Endodermal cell (in vitro differentiated cells): ENCODE measurements around the gene MRPS12. TPM values are rescaled to one million over a fixed set of nuclear protein-coding genes. Genes with fewer than 3 reads are reported as not detected.
"Not testable (repeated sequence)": the region's sequence is repeated elsewhere in the genome, so short reads cannot be mapped to it uniquely, and the experiment has no call there.

Experiments
- DNase-seq: peaks from one replicate; pipeline ENCODE4 v3.0.0-alpha.2; 2017
- H3K27ac ChIP-seq: 2 replicates; pipeline ENCODE4 v1.5.1; 2013; ENCODE audit warnings: mild to moderate bottlenecking, low read depth, low read length, moderate library complexity
- H3K27me3 ChIP-seq: 2 replicates; pipeline ENCODE4 v1.6.1; 2013; ENCODE audit warnings: mild to moderate bottlenecking, low read length, moderate library complexity; ENCODE audit not compliant: insufficient read depth, control insufficient read depth, poor library complexity, severe bottlenecking
- H3K36me3 ChIP-seq: 2 replicates; pipeline ENCODE4 v1.7.0; 2013; ENCODE audit warnings: mild to moderate bottlenecking, low read length, moderate library complexity; ENCODE audit not compliant: control insufficient read depth, insufficient read depth
- H3K4me1 ChIP-seq: one replicate; pipeline ENCODE4 v1.7.0; 2013; ENCODE audit warnings: low read length; ENCODE audit not compliant: control insufficient read depth, insufficient read depth
- H3K4me3 ChIP-seq: 2 replicates; pipeline ENCODE4 v1.5.1; 2013; ENCODE audit warnings: mild to moderate bottlenecking, low read length, moderate library complexity
- H3K9ac ChIP-seq: 2 replicates; pipeline ENCODE4 v1.6.1; 2013; ENCODE audit warnings: mild to moderate bottlenecking, low read length, moderate library complexity; ENCODE audit not compliant: poor library complexity, severe bottlenecking; ENCODE audit errors: extremely low read depth
- H3K9me3 ChIP-seq: 2 replicates; pipeline ENCODE4 v1.6.1; 2013; ENCODE audit warnings: mild to moderate bottlenecking, low read length, moderate library complexity; ENCODE audit not compliant: control insufficient read depth
- H3K27ac Mint-ChIP-seq: 2 replicates; pipeline ENCODE4 v1.8.0; 2020; ENCODE audit warnings: mixed read lengths
- H3K27me3 Mint-ChIP-seq: 2 replicates; pipeline ENCODE4 v1.8.0; 2021; ENCODE audit warnings: mild to moderate bottlenecking, mixed read lengths; ENCODE audit not compliant: insufficient read depth
- H3K36me3 Mint-ChIP-seq: 2 replicates; pipeline ENCODE4 v1.8.0; 2020; ENCODE audit warnings: low read depth, mixed read lengths
- H3K4me1 Mint-ChIP-seq: 2 replicates; pipeline ENCODE4 v1.8.0; 2020; ENCODE audit warnings: mixed read lengths
- H3K4me3 Mint-ChIP-seq: 2 replicates; pipeline ENCODE4 v1.8.0; 2020; ENCODE audit warnings: mild to moderate bottlenecking, moderate library complexity, mixed read lengths
- H3K9me3 Mint-ChIP-seq: 2 replicates; pipeline ENCODE4 v1.8.0; 2020; ENCODE audit warnings: mild to moderate bottlenecking, mixed read lengths
- CTCF ChIP-seq: fragments of 200-600 bp; sonication (generic); conservative IDR thresholded peaks from 2 replicates; pipeline ENCODE4 v1.5.0; 2021; ENCODE audit warnings: antibody characterized with exemption, mild to moderate bottlenecking
- WGBS, 2 experiments: methylation state at CpG; one replicate each; pipeline versions ENCODE4 v1.1.5 to v1.1.7; 2013; ENCODE audit warnings: missing lambda C conversion rate in 2 of 2, mixed read lengths in 1 of 2; ENCODE audit not compliant: insufficient coverage in 1 of 2, insufficient read length in 1 of 2; 5-methylcytosine and 5-hydroxymethylcytosine counted together
- long read RNA-seq, 4 experiments: library from polyadenylated mRNA in 2 of 4; library from RNA in 1 of 4; library from capped mRNA in 1 of 4; stranded (forward) in 3 of 4; unstranded in 1 of 4; transcript quantifications; one replicate each; pipeline ENCODE4 v2.0.0, GENCODE V29; 2020 to 2021; ENCODE audit warnings: inconsistent platforms in 1 of 4
- polyA plus RNA-seq, 2 experiments: library from polyadenylated mRNA; stranded (reverse); fragments of 50-300 nt; gene quantifications; one replicate each; pipeline ENCODE4 v1.2.3, GENCODE V29; 2013
- total RNA-seq, 2 donors: library from RNA; stranded (reverse); fragmentation: NEBNext Ultra II Directional in 1 of 2; extraction: Animal tissue kit (Norgen Biotek cat#: 25700) in 1 of 2; gene quantifications; 2 replicates in 1 of 2; 3 replicates in 1 of 2; pipeline ENCODE4 v1.2.1, GENCODE V29; 2021

The MRPS12 gene
- 10 to 100 TPM; 37.5 to 38.3 TPM for total RNA-seq
- 28.6 TPM for polyA plus RNA-seq (2013, experiment 1 of 2)
- 30.0 TPM for polyA plus RNA-seq (2013, experiment 2 of 2)
- long read RNA-seq, experiment 1, transcript MRPS12-203 (2 exons, 1,220 nt) = minor isoform, 9 of 38 reads
- long read RNA-seq, experiment 1, transcript MRPS12-201 (3 exons, 1,207 nt) = minor isoform, 5 of 38 reads
- long read RNA-seq, experiment 1, transcript MRPS12-202 (3 exons, 929 nt) = major isoform, 11 of 38 reads
- long read RNA-seq, experiment 1, partial matches to known transcripts = 7 of 38 reads
- long read RNA-seq, experiment 1, other reads (novel, unspliced or antisense) = 6 of 38 reads
- long read RNA-seq, experiment 2, transcript MRPS12-202 (3 exons, 929 nt) = minor isoform, 5 of 31 reads
- long read RNA-seq, experiment 2, transcript MRPS12-201 (3 exons, 1,207 nt) = major isoform, 19 of 31 reads
- long read RNA-seq, experiment 2, partial matches to known transcripts = 1 of 31 reads
- long read RNA-seq, experiment 2, other reads (novel, unspliced or antisense) = 1 of 31 reads
- long read RNA-seq, experiment 3, transcript MRPS12-202 (3 exons, 929 nt) = minor isoform, 16 of 42 reads
- long read RNA-seq, experiment 3, transcript MRPS12-201 (3 exons, 1,207 nt) = major isoform, 19 of 42 reads
- long read RNA-seq, experiment 3, transcript MRPS12-203 (2 exons, 1,220 nt) = minor isoform, 6 of 42 reads
- long read RNA-seq, experiment 3, partial matches to known transcripts = 1 of 42 reads
- long read RNA-seq, experiment 3, other reads (novel, unspliced or antisense) = 0 of 42 reads
- long read RNA-seq, experiment 4, transcript MRPS12-201 (3 exons, 1,207 nt) = major isoform, 95 of 131 reads
- long read RNA-seq, experiment 4, transcript MRPS12-202 (3 exons, 929 nt) = minor isoform, 30 of 131 reads
- long read RNA-seq, experiment 4, partial matches to known transcripts = 0 of 131 reads
- long read RNA-seq, experiment 4, other reads (novel, unspliced or antisense) = 2 of 131 reads

- Histone ChIP-seq H3K9ac (peak within 1 kb of the TSS; percentile 93), H3K27me3 (no peaks in the 10 kb centered on the region), H3K4me1 (no peaks in the 10 kb centered on the region), H3K4me3 (peak within 1 kb of the TSS; percentile 100), H3K9me3 (peaks cover 37% of the 10 kb centered on the region), H3K27ac (peak within 1 kb of the TSS; percentile 92), H3K36me3 (peaks cover 35% of the 10 kb centered on the region)
- H3K4me1 Mint-ChIP-seq = peaks cover 9% of the 10 kb centered on the region
- peak; percentile 99 for DNase-seq
- peaks cover 48% of the 10 kb centered on the region for H3K36me3 Mint-ChIP-seq
- peaks cover 33% of the 10 kb centered on the region for H3K9me3 Mint-ChIP-seq
- H3K27me3 Mint-ChIP-seq = peaks cover 3% of the 10 kb centered on the region
- no peak for TF ChIP-seq CTCF
- 0 to 1% methylated on average over 26 to 40 of the region's 40 CpGs for WGBS, 2 experiments
- H3K4me3 Mint-ChIP-seq = peak within 1 kb of the TSS; percentile 97
- H3K27ac Mint-ChIP-seq = peak within 1 kb of the TSS; percentile 99
Measured at GRCh38 chr19:38930776-38931520, at the start of gene MRPS12. Gene MRPS12 (plus strand): TSS chr19:38930944. CDS start chr19:38931295, 351 bp downstream.

GRCh38 chr19:38883286-38883685 is 47.5 kb upstream of the MRPS12 start:
- TF ChIP-seq CTCF = no peak
- no peak overlapping the region for H3K27ac Mint-ChIP-seq
- whole genome bisulfite sequencing, 2 experiments = 92 to 97% methylated on average over 2 to 9 of the region's 9 CpGs

GRCh38 chr19:38884691-38885090 is 46.1 kb upstream of the MRPS12 start:
- H3K36me3 ChIP-seq = peaks cover 11% of the 10 kb centered on the region
- H3K9me3 Mint-ChIP-seq, H3K27ac Mint-ChIP-seq, H3K9ac ChIP-seq, H3K9me3 ChIP-seq, H3K4me1 ChIP-seq, H3K4me3 ChIP-seq, H3K4me1 Mint-ChIP-seq, DNase-seq, H3K4me3 Mint-ChIP-seq, H3K36me3 Mint-ChIP-seq, H3K27me3 Mint-ChIP-seq, H3K27ac ChIP-seq, H3K27me3 ChIP-seq: not testable (repeated sequence)
- 94% methylated on average over 3 of the region's 3 CpGs for WGBS, 2 experiments

More at GRCh38 chr19:38883286-38883685, 47.5 kb upstream of the MRPS12 start:
- peaks cover 2% of the 10 kb centered on the region for H3K36me3 ChIP-seq
- H3K9ac ChIP-seq = no peak overlapping the region
- Mint-ChIP-seq H3K27me3 (no peaks in the 10 kb centered on the region), H3K4me3 (no peak overlapping the region), H3K36me3 (no peaks in the 10 kb centered on the region), H3K9me3 (no peaks in the 10 kb centered on the region), H3K4me1 (no peaks in the 10 kb centered on the region)
- no peak for DNase-seq
- no peaks in the 10 kb centered on the region for H3K4me1 ChIP-seq
- H3K27ac ChIP-seq = no peak overlapping the region
- H3K4me3 ChIP-seq = no peak overlapping the region
- no peaks in the 10 kb centered on the region for H3K9me3 ChIP-seq
- no peaks in the 10 kb centered on the region for H3K27me3 ChIP-seq
